Lower lobe of right lung (tissue), 2 donors: Measurements from ENCODE around the gene SPATA31D4. TPM values are rescaled to one million over a fixed set of nuclear protein-coding genes. Genes with fewer than 3 reads are reported as not detected.

ENCODE experiments used
- ATAC-seq, 2 donors: fragments of 200-7000 bp; cut with Tn5 transposase; one replicate each; pipeline ENCODE4 v1.9.1; 2020 to 2022; ENCODE audit warnings: mild to moderate bottlenecking in 2 of 2, moderate library complexity in 2 of 2
- DNase-seq: peaks from one replicate; pipeline ENCODE4 v3.0.0-alpha.2; 2020
- H3K27ac ChIP-seq: fragments of 200-600 bp; one replicate; pipeline ENCODE4 v1.8.0; 2022
- H3K27me3 ChIP-seq: fragments of 200-600 bp; one replicate; pipeline ENCODE4 v1.8.0; 2022; ENCODE audit warnings: low read depth
- H3K36me3 ChIP-seq: fragments of 200-600 bp; one replicate; pipeline ENCODE4 v1.8.0; 2022; ENCODE audit warnings: mild to moderate bottlenecking
- H3K4me1 ChIP-seq: fragments of 200-600 bp; one replicate; pipeline ENCODE4 v1.8.0; 2022
- H3K4me3 ChIP-seq: fragments of 200-600 bp; one replicate; pipeline ENCODE4 v1.8.0; 2022; ENCODE audit warnings: mild to moderate bottlenecking
- H3K9me3 ChIP-seq: fragments of 200-600 bp; one replicate; pipeline ENCODE4 v1.8.0; 2022
- intact Hi-C: fragments of 100-400 bp; cut with DNase I; formaldehyde crosslinking; loops from one replicate; pipeline ENCODE4 v1.11.0; 2022
- total RNA-seq: library from RNA; stranded (reverse); fragmentation: NEBNext Ultra II Directional; extraction: Animal tissue kit (Norgen Biotek cat#: 25700); gene quantifications from one replicate; pipeline ENCODE4 v1.2.1, GENCODE V29; 2021
- TF ChIP-seq, protein P1 (sequence below): fragments of 200-600 bp; IDR thresholded peaks from one replicate; pipeline ENCODE4 v1.8.0; 2022; ENCODE audit warnings: antibody characterized with exemption, mild to moderate bottlenecking
- donor health status: DM: no; HTN: yes; CAD: no; lungs with severe emphysema.

Gene SPATA31D4
- total RNA-seq, 1 donor from 2014 or later, result not detected

DNA sequence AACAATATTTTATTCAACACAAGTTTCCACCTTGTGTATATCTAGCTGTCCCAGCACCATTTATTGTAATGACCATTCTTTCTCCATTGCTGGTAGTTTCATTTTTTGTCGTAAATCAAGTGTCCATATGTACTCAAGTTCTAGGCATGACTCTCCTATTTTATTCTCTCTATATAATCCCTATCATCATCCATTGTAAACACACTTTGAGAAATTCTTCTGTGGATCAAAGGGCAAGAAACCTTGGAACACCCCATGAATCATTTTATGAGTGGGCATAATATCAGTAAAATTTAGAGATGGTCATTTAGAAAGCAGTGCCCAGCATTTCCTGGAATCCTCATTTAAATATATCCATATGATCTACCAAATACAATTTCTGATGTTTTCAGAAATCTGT is 35.8 kb upstream of the SPATA31D4 start:
- Histone ChIP-seq H3K27me3 (no peaks in the 10 kb centered on the region), H3K9me3 (no peaks in the 10 kb centered on the region), H3K36me3 (no peaks in the 10 kb centered on the region), H3K27ac (no peak overlapping the region), H3K4me3 (no peak overlapping the region), H3K4me1 (no peaks in the 10 kb centered on the region)
- TF ChIP-seq, protein P1, sequence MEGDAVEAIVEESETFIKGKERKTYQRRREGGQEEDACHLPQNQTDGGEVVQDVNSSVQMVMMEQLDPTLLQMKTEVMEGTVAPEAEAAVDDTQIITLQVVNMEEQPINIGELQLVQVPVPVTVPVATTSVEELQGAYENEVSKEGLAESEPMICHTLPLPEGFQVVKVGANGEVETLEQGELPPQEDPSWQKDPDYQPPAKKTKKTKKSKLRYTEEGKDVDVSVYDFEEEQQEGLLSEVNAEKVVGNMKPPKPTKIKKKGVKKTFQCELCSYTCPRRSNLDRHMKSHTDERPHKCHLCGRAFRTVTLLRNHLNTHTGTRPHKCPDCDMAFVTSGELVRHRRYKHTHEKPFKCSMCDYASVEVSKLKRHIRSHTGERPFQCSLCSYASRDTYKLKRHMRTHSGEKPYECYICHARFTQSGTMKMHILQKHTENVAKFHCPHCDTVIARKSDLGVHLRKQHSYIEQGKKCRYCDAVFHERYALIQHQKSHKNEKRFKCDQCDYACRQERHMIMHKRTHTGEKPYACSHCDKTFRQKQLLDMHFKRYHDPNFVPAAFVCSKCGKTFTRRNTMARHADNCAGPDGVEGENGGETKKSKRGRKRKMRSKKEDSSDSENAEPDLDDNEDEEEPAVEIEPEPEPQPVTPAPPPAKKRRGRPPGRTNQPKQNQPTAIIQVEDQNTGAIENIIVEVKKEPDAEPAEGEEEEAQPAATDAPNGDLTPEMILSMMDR, result no peak
- ATAC-seq (no peak), DNase-seq (no peak)
- intact Hi-C loops, result no loop called here

DNA sequence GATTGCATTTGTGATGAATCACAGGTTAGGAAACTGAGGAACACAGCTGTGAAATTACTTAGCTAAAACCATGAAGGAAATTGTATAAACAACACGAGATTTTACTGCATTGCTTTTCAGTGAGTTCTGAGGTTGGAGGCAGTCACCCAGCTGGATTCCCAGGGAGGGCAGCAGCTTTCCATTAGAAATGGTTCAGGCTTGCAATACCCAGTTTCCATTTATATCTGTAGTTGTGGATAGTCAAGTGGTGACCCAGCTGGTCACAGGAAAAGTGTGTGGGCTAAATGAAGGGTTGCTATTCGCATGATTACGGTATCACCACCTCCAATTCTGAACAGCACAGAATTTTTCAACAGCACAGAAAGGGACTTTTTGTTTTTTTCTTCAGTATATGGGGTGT is 34.3 kb upstream of the SPATA31D4 start:
- Histone ChIP-seq H3K9me3 (no peaks in the 10 kb centered on the region), H3K4me1 (no peaks in the 10 kb centered on the region), H3K4me3 (no peak overlapping the region), H3K27ac (no peak overlapping the region), H3K27me3 (no peaks in the 10 kb centered on the region), H3K36me3 (no peaks in the 10 kb centered on the region)
- no peak for ATAC-seq
- intact Hi-C loops, result no loop called here
- DNase-seq, result no peak
- TF ChIP-seq, protein P1, result no peak

DNA sequence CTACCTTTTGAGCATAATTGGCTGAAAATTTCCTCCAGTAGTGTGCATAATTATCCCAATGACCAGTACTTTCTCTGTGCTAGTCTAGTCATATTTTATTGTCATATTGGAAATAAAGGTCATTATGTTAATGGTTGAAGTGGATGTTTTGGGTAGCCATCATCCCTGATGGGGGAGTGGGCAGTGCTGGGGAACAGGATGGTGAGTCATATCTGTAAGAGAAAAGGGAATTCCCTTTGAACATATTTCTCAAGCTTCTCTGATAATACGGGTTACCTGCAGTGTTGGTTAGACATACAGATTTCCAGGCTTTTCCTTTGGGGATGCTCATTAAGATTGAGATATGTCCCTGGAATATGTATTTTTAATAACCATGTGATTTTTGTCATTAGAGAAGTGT is 33.3 kb upstream of the SPATA31D4 start:
- Histone ChIP-seq H3K27me3 (no peaks in the 10 kb centered on the region), H3K4me1 (no peaks in the 10 kb centered on the region), H3K27ac (no peak overlapping the region), H3K4me3 (no peak overlapping the region), H3K9me3 (no peaks in the 10 kb centered on the region), H3K36me3 (no peaks in the 10 kb centered on the region)
- DNase-seq (no peak), ATAC-seq (no peak)
- TF ChIP-seq, protein P1, result no peak
- intact Hi-C loops, result no loop called here

DNA sequence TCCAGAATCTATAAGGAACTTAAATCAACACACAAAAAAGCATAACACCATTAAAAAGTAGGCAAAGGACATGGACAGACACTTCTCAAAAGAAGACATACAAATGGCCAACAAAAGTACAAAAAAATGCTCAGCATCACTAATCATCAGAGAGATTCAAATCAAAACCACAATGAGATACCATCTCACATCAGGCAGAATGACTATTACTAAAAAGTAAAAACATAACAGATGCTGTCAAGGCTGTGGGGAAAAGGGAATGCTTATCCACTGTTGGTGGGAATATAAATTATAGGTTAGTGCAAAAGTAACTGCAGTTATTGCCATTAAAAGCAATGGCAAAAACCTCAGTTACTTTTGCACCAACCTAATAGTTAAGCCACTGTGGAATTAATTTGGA is 32.2 kb upstream of the SPATA31D4 start:
- intact Hi-C loops, result no loop called here
- Histone ChIP-seq H3K4me1 (no peaks in the 10 kb centered on the region), H3K36me3 (no peaks in the 10 kb centered on the region), H3K27ac (no peak overlapping the region), H3K9me3 (no peaks in the 10 kb centered on the region), H3K27me3 (no peaks in the 10 kb centered on the region), H3K4me3 (no peak overlapping the region)
- DNase-seq (no peak), ATAC-seq (no peak)
- TF ChIP-seq, protein P1, result no peak

DNA sequence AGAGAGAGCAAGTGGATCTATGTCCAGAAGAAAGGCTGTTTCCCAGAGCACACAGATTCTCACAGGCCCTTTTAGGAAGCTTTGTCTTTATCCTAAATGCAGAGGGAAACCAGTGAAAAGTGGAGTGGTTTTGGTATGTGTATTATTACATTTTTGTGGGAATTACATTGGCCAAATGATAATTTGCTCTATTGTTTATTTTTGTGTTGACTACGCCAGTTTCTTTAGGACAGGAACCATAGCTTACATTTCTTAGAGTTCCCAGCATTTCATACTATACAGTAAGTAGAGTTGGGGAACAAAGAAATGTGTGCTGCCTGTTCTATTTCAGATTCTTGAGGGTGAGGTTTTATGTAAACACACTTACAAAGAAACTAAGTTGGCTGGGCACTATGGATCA is 29.4 kb upstream of the SPATA31D4 start:
- Histone ChIP-seq H3K4me3 (no peak overlapping the region), H3K27ac (no peak overlapping the region), H3K36me3 (no peaks in the 10 kb centered on the region), H3K27me3 (no peaks in the 10 kb centered on the region), H3K4me1 (no peaks in the 10 kb centered on the region), H3K9me3 (no peaks in the 10 kb centered on the region)
- ATAC-seq, result no peak
- DNase-seq, result no peak
- intact Hi-C loops, result no loop called here
- TF ChIP-seq, protein P1, result no peak

DNA sequence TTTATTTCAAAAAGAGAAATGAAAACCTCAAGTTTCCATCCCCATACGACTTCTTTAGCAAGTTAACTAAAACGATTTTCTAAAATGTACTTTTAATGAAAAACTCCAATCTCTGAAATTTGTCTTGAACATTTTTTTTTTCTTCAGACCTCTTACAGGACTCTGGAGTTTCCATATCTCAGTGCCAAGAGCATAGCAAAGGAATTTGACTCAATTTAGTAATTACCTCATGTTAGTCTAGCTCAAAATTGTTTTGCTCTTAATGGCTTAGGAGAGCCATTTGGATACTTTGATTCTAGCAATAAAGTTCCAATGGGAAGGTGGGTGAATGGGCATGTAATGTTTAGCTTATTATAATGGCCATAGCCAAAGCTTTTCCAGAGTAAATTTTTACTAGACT is 26.0 kb upstream of the SPATA31D4 start:
- no peaks in the 10 kb centered on the region for H3K27me3 ChIP-seq
- DNase-seq (no peak), ATAC-seq (no peak)
- H3K27ac ChIP-seq, result no peak overlapping the region
- H3K4me3 ChIP-seq, result no peak overlapping the region
- no peaks in the 10 kb centered on the region for H3K9me3 ChIP-seq
- H3K4me1 ChIP-seq, result no peaks in the 10 kb centered on the region
- TF ChIP-seq, protein P1, result no peak
- H3K36me3 ChIP-seq, result no peaks in the 10 kb centered on the region
- intact Hi-C loops, result no loop called here
